Mesenchymal stem cell (in vitro differentiated cells and primary cell): ENCODE data around the gene HSPG2.

Experiments used
- DNase-seq: peaks from one replicate; pipeline ENCODE4 v3.0.0-alpha.2; 2013
- H2AFZ ChIP-seq: one replicate; pipeline ENCODE4 v1.6.1; 2013; ENCODE audit warnings: low read depth, mild to moderate bottlenecking, control low read depth, inconsistent platforms, low read length, moderate library complexity
- H2AK5ac ChIP-seq: 2 replicates; pipeline ENCODE4 v1.6.1; 2013; ENCODE audit warnings: low read length, moderate library complexity, mild to moderate bottlenecking, inconsistent platforms; ENCODE audit not compliant: severe bottlenecking
- H2BK120ac ChIP-seq: one replicate; pipeline ENCODE4 v1.6.1; 2013; ENCODE audit warnings: low read depth, mild to moderate bottlenecking, inconsistent platforms, low read length, moderate library complexity
- H2BK12ac ChIP-seq, 2 experiments: one replicate each; pipeline ENCODE4 v1.6.1; 2013; ENCODE audit warnings: inconsistent platforms in 2 of 2, low read length in 2 of 2, mild to moderate bottlenecking in 2 of 2, moderate library complexity in 2 of 2, control low read depth in 1 of 2
- H2BK15ac ChIP-seq: one replicate; pipeline ENCODE4 v1.6.1; 2013; ENCODE audit warnings: mild to moderate bottlenecking, low read depth, inconsistent platforms; ENCODE audit not compliant: poor library complexity, severe bottlenecking
- H2BK5ac ChIP-seq: 2 replicates; pipeline ENCODE4 v1.6.1; 2013; ENCODE audit warnings: low read depth, mild to moderate bottlenecking, low read length, control low read depth, inconsistent platforms; ENCODE audit not compliant: poor library complexity, severe bottlenecking
- H3K14ac ChIP-seq, 2 experiments: one replicate each; pipeline ENCODE4 v1.6.1; 2013; ENCODE audit warnings: inconsistent platforms in 2 of 2, low read length in 2 of 2, control low read depth in 1 of 2, mild to moderate bottlenecking in 1 of 2, moderate library complexity in 1 of 2
- H3K18ac ChIP-seq, 2 experiments: one replicate each; pipeline ENCODE4 v1.6.1; 2013; ENCODE audit warnings: inconsistent platforms in 2 of 2, low read length in 2 of 2, control low read depth in 1 of 2, low read depth in 1 of 2, mild to moderate bottlenecking in 1 of 2
- H3K23ac ChIP-seq, 2 experiments: one replicate each; pipeline ENCODE4 v1.6.1; 2013; ENCODE audit warnings: inconsistent platforms in 2 of 2, low read length in 2 of 2, mild to moderate bottlenecking in 2 of 2, moderate library complexity in 2 of 2, control low read depth in 1 of 2
- H3K27ac ChIP-seq: 2 replicates; pipeline ENCODE4 v1.5.1; 2013; ENCODE audit warnings: mild to moderate bottlenecking, moderate library complexity, low read length, control low read depth, inconsistent platforms; ENCODE audit not compliant: poor library complexity, severe bottlenecking
- H3K27me3 ChIP-seq, 2 experiments: 2 replicates each; pipeline versions ENCODE4 v1.6.1 to v1.7.0; 2013; ENCODE audit warnings: low read length in 2 of 2, mild to moderate bottlenecking in 2 of 2, moderate library complexity in 2 of 2, control low read depth in 1 of 2, inconsistent platforms in 1 of 2; ENCODE audit not compliant: control insufficient read depth in 1 of 2, insufficient read depth in 1 of 2
- H3K36me3 ChIP-seq, 2 experiments: 2 replicates each; pipeline versions ENCODE4 v1.6.1 to v1.7.0; 2013; ENCODE audit warnings: low read length in 2 of 2, control low read depth in 1 of 2, inconsistent platforms in 1 of 2, low read depth in 1 of 2, mild to moderate bottlenecking in 1 of 2; ENCODE audit not compliant: insufficient read depth in 2 of 2, control insufficient read depth in 1 of 2
- H3K4ac ChIP-seq, 2 experiments: one replicate each; pipeline ENCODE4 v1.6.1; 2013; ENCODE audit warnings: inconsistent platforms in 2 of 2, low read length in 2 of 2, mild to moderate bottlenecking in 2 of 2, moderate library complexity in 2 of 2, control low read depth in 1 of 2, low read depth in 1 of 2
- H3K4me1 ChIP-seq: 2 replicates; pipeline ENCODE4 v1.6.1; 2013; ENCODE audit warnings: low read depth, low read length, control low read depth; ENCODE audit not compliant: control insufficient read depth, insufficient read depth
- H3K4me2 ChIP-seq: 2 replicates; pipeline ENCODE4 v1.6.1; 2013; ENCODE audit warnings: low read length, mild to moderate bottlenecking, inconsistent platforms; ENCODE audit not compliant: poor library complexity, severe bottlenecking
- H3K4me3 ChIP-seq, 2 experiments: 2 replicates each; pipeline versions ENCODE4 v1.5.1 to v1.7.0; 2013; ENCODE audit warnings: low read length in 2 of 2, mild to moderate bottlenecking in 2 of 2, control low read depth in 1 of 2, low read depth in 1 of 2; ENCODE audit not compliant: insufficient read depth in 1 of 2
- H3K79me1 ChIP-seq: replicated peaks from 2 replicates; pipeline ENCODE4 v1.6.1; 2013; ENCODE audit warnings: mild to moderate bottlenecking, control low read depth, low read length, inconsistent platforms; ENCODE audit not compliant: poor library complexity, severe bottlenecking
- H3K9ac ChIP-seq: 2 replicates; pipeline ENCODE4 v1.7.0; 2013; ENCODE audit warnings: mild to moderate bottlenecking, low read length, moderate library complexity
- H3K9me3 ChIP-seq: 2 replicates; pipeline ENCODE4 v1.7.0; 2013; ENCODE audit warnings: mild to moderate bottlenecking, low read length; ENCODE audit not compliant: control insufficient read depth
- H4K8ac ChIP-seq: one replicate; pipeline ENCODE4 v1.6.1; 2013; ENCODE audit warnings: inconsistent platforms, mild to moderate bottlenecking, low read length, moderate library complexity
- H4K91ac ChIP-seq: one replicate; pipeline ENCODE4 v1.6.1; 2013; ENCODE audit warnings: mild to moderate bottlenecking, low read length, inconsistent platforms
- WGBS: methylation state at CpG from one replicate; pipeline ENCODE4 v1.1.7; 2013; ENCODE audit warnings: mixed read lengths; 5-methylcytosine and 5-hydroxymethylcytosine counted together

The HSPG2 gene

GRCh38 chr1:21783679-21784603 lies 153.2 kb downstream of the HSPG2 start:
- Histone ChIP-seq H3K9me3 (no peaks in the 10 kb centered on the region), H3K18ac (peak overlapping the region in 1 of 2 experiments; percentile 99), H2BK120ac (no peak overlapping the region), H3K9ac (peak overlapping the region; percentile 98), H4K91ac (no peak overlapping the region), H3K79me1 (no peaks in the 10 kb centered on the region), H3K14ac (no peak overlapping the region), H3K4me1 (peaks cover 3% of the 10 kb centered on the region), H3K27me3 (no peaks in the 10 kb centered on the region), H3K4ac (no peak overlapping the region), H2BK15ac (no peak overlapping the region), H3K4me3 (peak overlapping the region; percentile 97 to 99), H3K23ac (no peak overlapping the region), H3K27ac (peak overlapping the region; percentile 100), H3K36me3 (no peaks in the 10 kb centered on the region), H2BK5ac (no peak overlapping the region), H2BK12ac (no peak overlapping the region), H3K4me2 (peak overlapping the region; percentile 86), H2AK5ac (no peak overlapping the region), H4K8ac (peak overlapping the region; percentile 67), H2AFZ (no peak overlapping the region)
- 53% methylated on average over 25 of the region's 32 CpGs for WGBS
- peak; percentile 79 for DNase-seq

- H3K4me3 ChIP-seq, result peak within 1 kb of the TSS; percentile 97 to 99
- peak within 1 kb of the TSS; percentile 99 to 100 for H3K4ac ChIP-seq
- peak within 1 kb of the TSS; percentile 98 for H3K9ac ChIP-seq
- peak within 1 kb of the TSS; percentile 99 for H2BK5ac ChIP-seq
- peak within 1 kb of the TSS; percentile 100 for H3K27ac ChIP-seq
- H3K9me3 ChIP-seq, result no peaks in the 10 kb centered on the region
- peaks cover 3% of the 10 kb centered on the region for H3K4me1 ChIP-seq
- peak; percentile 97 for DNase-seq
- H2AK5ac ChIP-seq, result peak within 1 kb of the TSS; percentile 100
- peak within 1 kb of the TSS; percentile 95 for H2AFZ ChIP-seq
- H3K36me3 ChIP-seq, result no peaks in the 10 kb centered on the region
- WGBS, result under 1% methylated on average over 80 of the region's 82 CpGs
- H2BK12ac ChIP-seq, result peak within 1 kb of the TSS in 1 of 2 experiments; percentile 56
- H3K23ac ChIP-seq, result peak within 1 kb of the TSS; percentile 60 to 84
- H4K91ac ChIP-seq, result peak within 1 kb of the TSS; percentile 100
- H4K8ac ChIP-seq, result peak within 1 kb of the TSS; percentile 100
- H3K4me2 ChIP-seq, result peak within 1 kb of the TSS; percentile 86
- H3K14ac ChIP-seq, result peak within 1 kb of the TSS; percentile 92 to 98
- peak within 1 kb of the TSS; percentile 100 for H2BK120ac ChIP-seq
- H3K79me1 ChIP-seq, result no peaks in the 10 kb centered on the region
- no peaks in the 10 kb centered on the region for H3K27me3 ChIP-seq
- peak within 1 kb of the TSS; percentile 28 for H2BK15ac ChIP-seq
- H3K18ac ChIP-seq, result peak within 1 kb of the TSS; percentile 99 to 100
Observed at GRCh38 chr1:21782868-21783678, 154.0 kb downstream of the HSPG2 start, which contains the start of gene USP48. Gene USP48, minus strand, starts transcription at chr1:21783149. Its CDS starts 192 bp downstream, at chr1:21782957.

GRCh38 chr1:21782349-21782867 lies 154.7 kb downstream of the HSPG2 start:
- no peaks in the 10 kb centered on the region for H3K9me3 ChIP-seq
- H3K4me2 ChIP-seq, result peak overlapping the region; percentile 66
- peak overlapping the region; percentile 96 for H4K8ac ChIP-seq
- peak overlapping the region; percentile 95 for H3K27ac ChIP-seq
- no peaks in the 10 kb centered on the region for H3K36me3 ChIP-seq
- H3K4me1 ChIP-seq, result peaks cover 3% of the 10 kb centered on the region
- H3K79me1 ChIP-seq, result no peaks in the 10 kb centered on the region
- under 1% methylated on average over 33 of the region's 37 CpGs for WGBS
- DNase-seq, result peak; percentile 77
- H2BK15ac ChIP-seq, result peak overlapping the region; percentile 28
- no peak overlapping the region for H2AK5ac ChIP-seq
- peak overlapping the region; percentile 85 for H2BK120ac ChIP-seq
- H2BK5ac ChIP-seq, result no peak overlapping the region
- H4K91ac ChIP-seq, result peak overlapping the region; percentile 94
- H2AFZ ChIP-seq, result peak overlapping the region; percentile 95
- peak overlapping the region; percentile 63 to 85 for H3K18ac ChIP-seq
- no peak overlapping the region for H2BK12ac ChIP-seq
- peak overlapping the region; percentile 97 to 99 for H3K4me3 ChIP-seq
- H3K9ac ChIP-seq, result peak overlapping the region; percentile 98
- peak overlapping the region; percentile 86 to 92 for H3K14ac ChIP-seq
- H3K27me3 ChIP-seq, result no peaks in the 10 kb centered on the region
- H3K23ac ChIP-seq, result peak overlapping the region in 1 of 2 experiments; percentile 84
- peak overlapping the region; percentile 89 to 91 for H3K4ac ChIP-seq
